Measurements from ENCODE around the gene RABEP1.

The RABEP1 gene

GRCh38 chr17:5399767-5400166 lies 117.7 kb downstream of the RABEP1 start:
- Histone ChIP-seq H3K18ac (ENCODE audit: low read length) (no peak overlapping the region), H3K36me3 (replicated peaks in 1 of 2; ENCODE audit: control insufficient read depth in 2 of 2, insufficient read depth in 2 of 2, low read length in 2 of 2) (peaks cover 21 to 90% of the 10 kb centered on the region in 2 donors), H2BK5ac (ENCODE audit: low read length) (no peak overlapping the region), H4K8ac (ENCODE audit: low read depth, low read length) (no peak overlapping the region), H2BK12ac (ENCODE audit: low read length) (no peak overlapping the region), H2BK120ac (ENCODE audit: low read depth, low read length) (no peak overlapping the region), H3K9me3 (replicated peaks in 1 of 2; ENCODE audit: control insufficient read depth in 2 of 2, insufficient read depth in 1 of 2, low read depth in 1 of 2, low read length in 2 of 2) (no peaks in the 10 kb centered on the region), H3K79me1 (ENCODE audit: low read depth, low read length) (no peaks in the 10 kb centered on the region), H2AFZ (ENCODE audit: low read length) (no peak overlapping the region), H4K91ac (ENCODE audit: low read depth, low read length, poor library complexity) (no peak overlapping the region), H2AK5ac (ENCODE audit: low read depth, low read length) (no peak overlapping the region), H3K27me3 (ENCODE audit: control insufficient read depth in 3 of 3, insufficient read depth in 3 of 3, low read depth in 1 of 3, low read length in 3 of 3) (no peaks in the 10 kb centered on the region), H3K9ac (ENCODE audit: low read depth, low read length, poor library complexity) (no peak overlapping the region), H2BK15ac (ENCODE audit: low read length) (no peak overlapping the region), H3K4me1 (ENCODE audit: control insufficient read depth in 2 of 2, insufficient read depth in 1 of 2, low read depth in 1 of 2, low read length in 2 of 2) (no peaks in the 10 kb centered on the region), H3K27ac (replicated peaks; ENCODE audit: low read length) (no peak overlapping the region), H3K4ac (ENCODE audit: low read length) (no peak overlapping the region), H3K4me2 (ENCODE audit: insufficient read depth, low read length, poor library complexity, severe bottlenecking) (no peak overlapping the region), H3K4me3 (ENCODE audit: low read length in 2 of 2) (no peak overlapping the region), H3K14ac (ENCODE audit: low read length) (no peak overlapping the region), H3K23ac (ENCODE audit: low read depth, low read length, poor library complexity) (no peak overlapping the region)
- DNase-seq (ENCODE audit: low spot score) = no peak
- WGBS, 2 donors (ENCODE audit: extremely low coverage in 2 of 2, insufficient read length in 2 of 2, insufficient replicate concordance in 1 of 2) = no CpG with 5 or more reads among the region's 6 CpGs

GRCh38 chr17:5405400-5405799 lies 123.3 kb downstream of the RABEP1 start:
- no CpG with 5 or more reads among the region's 4 CpGs for WGBS, 2 donors (ENCODE audit: extremely low coverage in 2 of 2, insufficient read length in 2 of 2, insufficient replicate concordance in 1 of 2)
- H2BK120ac ChIP-seq (ENCODE audit: low read depth, low read length) = no peak overlapping the region
- H2BK15ac ChIP-seq (ENCODE audit: low read length) = no peak overlapping the region
- H3K4me2 ChIP-seq (ENCODE audit: insufficient read depth, low read length, poor library complexity, severe bottlenecking) = no peak overlapping the region
- no peak for DNase-seq (ENCODE audit: low spot score)
- no peaks in the 10 kb centered on the region for H3K9me3 ChIP-seq (replicated peaks in 1 of 2; ENCODE audit: control insufficient read depth in 2 of 2, insufficient read depth in 1 of 2, low read depth in 1 of 2, low read length in 2 of 2)
- H3K36me3 ChIP-seq (replicated peaks in 1 of 2; ENCODE audit: control insufficient read depth in 2 of 2, insufficient read depth in 2 of 2, low read length in 2 of 2) = peaks cover 41 to 94% of the 10 kb centered on the region in 2 donors
- H3K4me3 ChIP-seq (ENCODE audit: low read length in 2 of 2) = no peak overlapping the region
- no peak overlapping the region for H2BK5ac ChIP-seq (ENCODE audit: low read length)
- H3K27ac ChIP-seq (replicated peaks; ENCODE audit: low read length) = no peak overlapping the region
- no peak overlapping the region for H3K14ac ChIP-seq (ENCODE audit: low read length)
- no peak overlapping the region for H3K23ac ChIP-seq (ENCODE audit: low read depth, low read length, poor library complexity)
- no peak overlapping the region for H2AFZ ChIP-seq (ENCODE audit: low read length)
- H3K27me3 ChIP-seq (ENCODE audit: control insufficient read depth in 3 of 3, insufficient read depth in 3 of 3, low read depth in 1 of 3, low read length in 3 of 3) = no peaks in the 10 kb centered on the region
- H4K8ac ChIP-seq (ENCODE audit: low read depth, low read length) = no peak overlapping the region
- H3K4ac ChIP-seq (ENCODE audit: low read length) = no peak overlapping the region
- H4K91ac ChIP-seq (ENCODE audit: low read depth, low read length, poor library complexity) = no peak overlapping the region
- no peak overlapping the region for H3K9ac ChIP-seq (ENCODE audit: low read depth, low read length, poor library complexity)
- H3K4me1 ChIP-seq (ENCODE audit: control insufficient read depth in 2 of 2, insufficient read depth in 1 of 2, low read depth in 1 of 2, low read length in 2 of 2) = no peaks in the 10 kb centered on the region
- no peak overlapping the region for H2AK5ac ChIP-seq (ENCODE audit: low read depth, low read length)
- H3K18ac ChIP-seq (ENCODE audit: low read length) = no peak overlapping the region
- H2BK12ac ChIP-seq (ENCODE audit: low read length) = no peak overlapping the region
- H3K79me1 ChIP-seq (ENCODE audit: low read depth, low read length) = no peaks in the 10 kb centered on the region

- H2BK5ac ChIP-seq (ENCODE audit: low read length) = no peak overlapping the region
- no peak overlapping the region for H3K4ac ChIP-seq (ENCODE audit: low read length)
- H3K4me1 ChIP-seq (ENCODE audit: control insufficient read depth in 2 of 2, insufficient read depth in 1 of 2, low read depth in 1 of 2, low read length in 2 of 2) = no peaks in the 10 kb centered on the region
- no peak overlapping the region for H3K9ac ChIP-seq (ENCODE audit: low read depth, low read length, poor library complexity)
- no peak overlapping the region for H3K27ac ChIP-seq (replicated peaks; ENCODE audit: low read length)
- H3K14ac ChIP-seq (ENCODE audit: low read length) = no peak overlapping the region
- no peak overlapping the region for H3K18ac ChIP-seq (ENCODE audit: low read length)
- peaks cover 48 to 95% of the 10 kb centered on the region in 2 donors for H3K36me3 ChIP-seq (replicated peaks in 1 of 2; ENCODE audit: control insufficient read depth in 2 of 2, insufficient read depth in 2 of 2, low read length in 2 of 2)
- H3K23ac ChIP-seq (ENCODE audit: low read depth, low read length, poor library complexity) = no peak overlapping the region
- no peak overlapping the region for H2AK5ac ChIP-seq (ENCODE audit: low read depth, low read length)
- no peak overlapping the region for H2BK12ac ChIP-seq (ENCODE audit: low read length)
- no peaks in the 10 kb centered on the region for H3K79me1 ChIP-seq (ENCODE audit: low read depth, low read length)
- no peak overlapping the region for H2BK120ac ChIP-seq (ENCODE audit: low read depth, low read length)
- H3K27me3 ChIP-seq (ENCODE audit: control insufficient read depth in 3 of 3, insufficient read depth in 3 of 3, low read depth in 1 of 3, low read length in 3 of 3) = no peaks in the 10 kb centered on the region
- WGBS, 2 donors (ENCODE audit: extremely low coverage in 2 of 2, insufficient read length in 2 of 2, insufficient replicate concordance in 1 of 2) = no CpG with 5 or more reads among the region's 5 CpGs
- H3K4me2 ChIP-seq (ENCODE audit: insufficient read depth, low read length, poor library complexity, severe bottlenecking) = no peak overlapping the region
- H4K91ac ChIP-seq (ENCODE audit: low read depth, low read length, poor library complexity) = no peak overlapping the region
- H4K8ac ChIP-seq (ENCODE audit: low read depth, low read length) = no peak overlapping the region
- H3K9me3 ChIP-seq (replicated peaks in 1 of 2; ENCODE audit: control insufficient read depth in 2 of 2, insufficient read depth in 1 of 2, low read depth in 1 of 2, low read length in 2 of 2) = no peaks in the 10 kb centered on the region
- H2BK15ac ChIP-seq (ENCODE audit: low read length) = no peak overlapping the region
- H3K4me3 ChIP-seq (ENCODE audit: low read length in 2 of 2) = no peak overlapping the region
- no peak overlapping the region for H2AFZ ChIP-seq (ENCODE audit: low read length)
- no peak for DNase-seq (ENCODE audit: low spot score)
Observed at GRCh38 chr17:5408186-5408585, 126.1 kb downstream of the RABEP1 start.

GRCh38 chr17:5410594-5411272 lies 128.6 kb downstream of the RABEP1 start:
- Histone ChIP-seq H3K4me3 (ENCODE audit: low read length in 2 of 2) (no peak overlapping the region), H3K4ac (ENCODE audit: low read length) (no peak overlapping the region), H3K18ac (ENCODE audit: low read length) (no peak overlapping the region), H3K4me1 (ENCODE audit: control insufficient read depth in 2 of 2, insufficient read depth in 1 of 2, low read depth in 1 of 2, low read length in 2 of 2) (no peaks in the 10 kb centered on the region), H4K8ac (ENCODE audit: low read depth, low read length) (no peak overlapping the region), H3K27me3 (ENCODE audit: control insufficient read depth in 3 of 3, insufficient read depth in 3 of 3, low read depth in 1 of 3, low read length in 3 of 3) (no peaks in the 10 kb centered on the region), H4K91ac (ENCODE audit: low read depth, low read length, poor library complexity) (no peak overlapping the region), H2BK120ac (ENCODE audit: low read depth, low read length) (no peak overlapping the region), H2BK5ac (ENCODE audit: low read length) (no peak overlapping the region), H2BK12ac (ENCODE audit: low read length) (no peak overlapping the region), H3K14ac (ENCODE audit: low read length) (no peak overlapping the region), H3K27ac (replicated peaks; ENCODE audit: low read length) (no peak overlapping the region), H2AK5ac (ENCODE audit: low read depth, low read length) (no peak overlapping the region), H3K23ac (ENCODE audit: low read depth, low read length, poor library complexity) (no peak overlapping the region), H3K9ac (ENCODE audit: low read depth, low read length, poor library complexity) (no peak overlapping the region), H3K4me2 (ENCODE audit: insufficient read depth, low read length, poor library complexity, severe bottlenecking) (no peak overlapping the region), H3K9me3 (replicated peaks in 1 of 2; ENCODE audit: control insufficient read depth in 2 of 2, insufficient read depth in 1 of 2, low read depth in 1 of 2, low read length in 2 of 2) (no peaks in the 10 kb centered on the region), H2AFZ (ENCODE audit: low read length) (no peak overlapping the region), H3K79me1 (ENCODE audit: low read depth, low read length) (no peaks in the 10 kb centered on the region), H2BK15ac (ENCODE audit: low read length) (no peak overlapping the region), H3K36me3 (replicated peaks in 1 of 2; ENCODE audit: control insufficient read depth in 2 of 2, insufficient read depth in 2 of 2, low read length in 2 of 2) (peaks cover 43 to 96% of the 10 kb centered on the region in 2 donors)
- no CpG with 5 or more reads among the region's 7 CpGs for WGBS, 2 donors (ENCODE audit: extremely low coverage in 2 of 2, insufficient read length in 2 of 2, insufficient replicate concordance in 1 of 2)
- no peak for DNase-seq (ENCODE audit: low spot score)

All from neuronal stem cell (in vitro differentiated cells).